Bladder microvascular endothelial cell (primary cell): ENCODE measurements around the gene FGL2. TPM values are rescaled to one million over a fixed set of nuclear protein-coding genes. Genes with fewer than 3 reads are reported as not detected.

ENCODE experiments used
- total RNA-seq: library from RNA; depleted of rRNA; stranded (reverse); fragments of >200 nt; gene quantifications from 2 replicates; pipeline ENCODE4 v1.2.3, GENCODE V29; 2014

FGL2 gene
- 0.16 and 0.38 TPM in 2 replicates for total RNA-seq

GRCh38 chr7:77199013-77199966 lies at the start of gene FGL2:
Gene FGL2 (minus strand): TSS chr7:77199819. CDS start chr7:77199793, 26 bp downstream.

Other genes starting within 250 kb of the FGL2 start
- gene SPDYE17, start 167.5 kb downstream of the FGL2 start, total RNA-seq = not detected in 2 replicates
- gene SPDYE18, start 137.3 kb downstream of the FGL2 start, total RNA-seq = 0.49 and 0.57 TPM in 2 replicates
- 1.1 and 1.5 TPM in 2 replicates for gene CCDC146, start 77.2 kb downstream of the FGL2 start, total RNA-seq
- gene GSAP, start 216.5 kb upstream of the FGL2 start, total RNA-seq = 4.0 and 7.0 TPM in 2 replicates